Large intestine (tissue), 3 donors: ENCODE data around the gene APBB2. TPM values are rescaled to one million over a fixed set of nuclear protein-coding genes. Genes with fewer than 3 reads are reported as not detected.

Experiments
- DNase-seq, 2 donors: peaks; one replicate each; pipeline versions ENCODE4 v3.0.0 to v3.0.0-alpha.2; 2013
- H3K27ac ChIP-seq: one replicate; pipeline ENCODE4 v1.5.1; 2013; ENCODE audit warnings: low read length
- H3K27me3 ChIP-seq: 2 replicates; pipeline ENCODE4 v1.6.1; 2013; ENCODE audit warnings: low read length; ENCODE audit not compliant: control insufficient read depth, insufficient read depth
- H3K36me3 ChIP-seq: 2 replicates; pipeline ENCODE4 v1.6.1; 2013; ENCODE audit warnings: low read length; ENCODE audit not compliant: control insufficient read depth, insufficient read depth
- H3K4me1 ChIP-seq: one replicate; pipeline ENCODE4 v1.6.1; 2013; ENCODE audit warnings: low read length; ENCODE audit not compliant: control insufficient read depth, insufficient read depth
- H3K4me3 ChIP-seq: one replicate; pipeline ENCODE4 v1.5.1; 2013; ENCODE audit warnings: low read length
- H3K9me3 ChIP-seq: one replicate; pipeline ENCODE4 v1.6.1; 2013; ENCODE audit warnings: mild to moderate bottlenecking, low read depth, low read length, moderate library complexity; ENCODE audit not compliant: control insufficient read depth
- WGBS: methylation state at CpG from one replicate; pipeline ENCODE4 v1.1.5; 2013; ENCODE audit warnings: low lambda C conversion rate; ENCODE audit not compliant: insufficient coverage; 5-methylcytosine and 5-hydroxymethylcytosine counted together
- polyA plus RNA-seq: library from polyadenylated mRNA; unstranded; fragments of 120-200 nt; gene quantifications from one replicate; pipeline ENCODE4 v1.2.1, GENCODE V29; 2013

APBB2 gene
- polyA plus RNA-seq, 1 donor: 26.6 TPM

GRCh38 chr4:40788331-40788730 lies 426.0 kb downstream of the APBB2 start:
- H3K36me3 ChIP-seq: no peaks in the 10 kb centered on the region
- H3K27ac ChIP-seq: no peak overlapping the region
- WGBS: no CpG with 5 or more reads among the region's 2 CpGs
- H3K4me3 ChIP-seq: no peak overlapping the region
- DNase-seq: peak in 1 of 2 donors; percentile 31
- H3K4me1 ChIP-seq: peaks cover 4% of the 10 kb centered on the region
- H3K9me3 ChIP-seq: no peaks in the 10 kb centered on the region
- H3K27me3 ChIP-seq: no peaks in the 10 kb centered on the region

DNA sequence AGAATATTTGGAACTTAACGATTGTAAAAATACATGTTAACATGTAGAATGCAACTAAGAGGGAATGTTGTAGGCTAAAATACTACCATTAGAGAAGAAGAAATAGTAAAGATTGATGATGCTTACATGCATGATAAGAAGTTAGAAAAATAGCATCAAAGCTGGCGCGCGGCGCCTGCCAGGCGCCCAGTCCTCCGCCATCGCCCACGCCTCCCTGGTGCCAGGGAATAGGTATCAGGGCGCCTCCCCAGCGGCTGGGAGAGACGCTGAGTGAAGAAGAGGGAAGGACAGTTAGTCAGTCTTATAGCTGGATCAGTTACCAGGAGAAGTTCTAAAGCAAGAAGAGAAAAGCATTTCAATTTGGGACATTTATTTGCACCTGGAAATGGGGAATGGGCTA lies 428.6 kb downstream of the APBB2 start:
- Histone ChIP-seq H3K27ac (no peak overlapping the region), H3K27me3 (no peaks in the 10 kb centered on the region), H3K9me3 (no peaks in the 10 kb centered on the region), H3K4me1 (peaks cover 4% of the 10 kb centered on the region), H3K36me3 (peaks cover 3% of the 10 kb centered on the region), H3K4me3 (no peak overlapping the region)
- 100% methylated on average over 3 of the region's 12 CpGs for WGBS
- no peak for DNase-seq

DNA sequence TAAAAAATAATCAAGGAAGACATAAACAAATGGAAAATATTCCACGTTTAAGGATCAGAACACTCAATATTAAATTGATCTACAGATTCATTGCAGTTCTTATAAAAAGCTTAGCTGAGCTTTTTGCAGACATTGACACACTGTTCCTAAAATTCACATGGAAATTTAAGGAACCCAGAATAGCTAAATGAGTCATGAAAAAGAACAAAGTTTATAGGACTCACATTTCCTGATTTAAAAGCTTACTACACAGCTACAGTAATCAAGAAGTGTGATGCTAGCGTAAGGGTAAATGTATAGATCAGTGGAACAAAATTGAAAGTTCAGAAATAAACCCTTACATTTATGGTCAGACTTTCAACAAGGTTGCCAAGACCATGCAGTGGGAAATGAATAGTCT lies 431.5 kb downstream of the APBB2 start:
- H3K36me3 ChIP-seq: peaks cover 6% of the 10 kb centered on the region
- no peaks in the 10 kb centered on the region for H3K9me3 ChIP-seq
- H3K4me1 ChIP-seq: no peaks in the 10 kb centered on the region
- WGBS: no CpG with 5 or more reads among the region's 2 CpGs
- DNase-seq: no peak
- no peak overlapping the region for H3K27ac ChIP-seq
- H3K4me3 ChIP-seq: no peak overlapping the region
- no peaks in the 10 kb centered on the region for H3K27me3 ChIP-seq

GRCh38 chr4:40778090-40778489 lies 436.3 kb downstream of the APBB2 start:
- WGBS: no CpG with 5 or more reads among the region's 1 CpG
- DNase-seq: no peak
- H3K4me1 ChIP-seq: no peaks in the 10 kb centered on the region
- H3K9me3 ChIP-seq: peaks cover 2% of the 10 kb centered on the region
- no peak overlapping the region for H3K27ac ChIP-seq
- H3K36me3 ChIP-seq: peaks cover 22% of the 10 kb centered on the region
- H3K27me3 ChIP-seq: no peaks in the 10 kb centered on the region
- H3K4me3 ChIP-seq: no peak overlapping the region

GRCh38 chr4:40769266-40769665 lies 445.1 kb downstream of the APBB2 start:
- Histone ChIP-seq H3K4me3 (no peak overlapping the region), H3K27me3 (no peaks in the 10 kb centered on the region), H3K27ac (no peak overlapping the region), H3K4me1 (no peaks in the 10 kb centered on the region), H3K9me3 (no peaks in the 10 kb centered on the region), H3K36me3 (peaks cover 5% of the 10 kb centered on the region)
- DNase-seq: no peak
- WGBS: no CpG with 5 or more reads among the region's 1 CpG

- no peak overlapping the region for H3K4me3 ChIP-seq
- DNase-seq: no peak
- peaks cover 2% of the 10 kb centered on the region for H3K36me3 ChIP-seq
- no peak overlapping the region for H3K27ac ChIP-seq
- no peaks in the 10 kb centered on the region for H3K4me1 ChIP-seq
- H3K9me3 ChIP-seq: no peaks in the 10 kb centered on the region
- no CpG with 5 or more reads among the region's 3 CpGs for WGBS
- H3K27me3 ChIP-seq: no peaks in the 10 kb centered on the region
Measured at GRCh38 chr4:40763228-40763716, 451.1 kb downstream of the APBB2 start.

Other genes starting within 250 kb of the APBB2 start
- 111 TPM for gene UCHL1, start 42.4 kb upstream of the APBB2 start, polyA plus RNA-seq